Choroid plexus epithelial cell (primary cell): ENCODE results near the gene AKAP9.
A peak's percentile ranks its signal among the peaks of the same experiment; 100 is the strongest.
"Not testable (repeated sequence)": the region's sequence is repeated elsewhere in the genome, so short reads cannot be mapped to it uniquely, and the experiment has no call there.

Source experiments
- DNase-seq: peaks from one replicate; pipeline ENCODE4 v3.0.0-alpha.2; 2010; ENCODE audit warnings: low read depth
- H3K4me3 ChIP-seq: 2 replicates; pipeline ENCODE4 v1.5.1; 2011; ENCODE audit warnings: low read depth, mild to moderate bottlenecking, control low read depth, low read length, moderate library complexity
- CTCF ChIP-seq: conservative IDR thresholded peaks from 2 replicates; pipeline ENCODE4 v1.5.1; 2011; ENCODE audit warnings: low read depth, mild to moderate bottlenecking, control low read depth, inconsistent platforms, low read length, moderate library complexity

Gene AKAP9

GRCh38 chr7:92010215-92010614 lies 69.6 kb downstream of the AKAP9 start:
- no peak for DNase-seq
- TF ChIP-seq CTCF: no peak
- H3K4me3 ChIP-seq: no peak overlapping the region

GRCh38 chr7:92013611-92014010 lies 72.9 kb downstream of the AKAP9 start:
- no peak for TF ChIP-seq CTCF
- no peak for DNase-seq
- no peak overlapping the region for H3K4me3 ChIP-seq

GRCh38 chr7:92020636-92021035 lies 80.0 kb downstream of the AKAP9 start:
- H3K4me3 ChIP-seq: no peak overlapping the region
- TF ChIP-seq CTCF: no peak
- DNase-seq: peak; percentile 17

GRCh38 chr7:92025260-92025659 lies 84.6 kb downstream of the AKAP9 start:
- H3K4me3 ChIP-seq: no peak overlapping the region
- TF ChIP-seq CTCF: no peak
- DNase-seq: peak; percentile 64

GRCh38 chr7:92026635-92027034 lies 86.0 kb downstream of the AKAP9 start:
- DNase-seq, H3K4me3 ChIP-seq: not testable (repeated sequence)

- H3K4me3 ChIP-seq, DNase-seq: not testable (repeated sequence)
Observed at GRCh38 chr7:92027128-92027527, 86.5 kb downstream of the AKAP9 start.

- DNase-seq: no peak
- TF ChIP-seq CTCF: no peak
- H3K4me3 ChIP-seq: no peak overlapping the region
Observed at GRCh38 chr7:92028226-92028625, 87.6 kb downstream of the AKAP9 start.

GRCh38 chr7:92028686-92029085 lies 88.0 kb downstream of the AKAP9 start:
- no peak for TF ChIP-seq CTCF
- no peak overlapping the region for H3K4me3 ChIP-seq
- DNase-seq: no peak
